HG03442 (cell line): ENCODE measurements around the gene CORT.
"Not testable (repeated sequence)": the region's sequence is repeated elsewhere in the genome, so short reads cannot be mapped to it uniquely, and the experiment has no call there.

Source experiments
- ATAC-seq: cut with Tn5 transposase; IDR thresholded peaks from one replicate; pipeline ENCODE4 v1.9.1; 2021; ENCODE audit warnings: mild to moderate bottlenecking, moderate library complexity; ENCODE audit not compliant: unreplicated experiment

CORT gene

GRCh38 chr1:10474309-10474612, 24.4 kb downstream of the CORT start:
- ATAC-seq = not testable (repeated sequence)

- ATAC-seq = peak; percentile 55
Observed at GRCh38 chr1:10474613-10475507, 25.0 kb downstream of the CORT start, which contains the start of gene PEX14. TSS of gene PEX14 (plus strand) at chr1:10474950. CDS start at chr1:10474967, 17 bp downstream.

- no peak for ATAC-seq
Observed at GRCh38 chr1:10475510-10475909, 25.7 kb downstream of the CORT start.

GRCh38 chr1:10479296-10479695, 29.5 kb downstream of the CORT start:
- no peak for ATAC-seq

GRCh38 chr1:10480614-10481013, 30.8 kb downstream of the CORT start:
- ATAC-seq = no peak

GRCh38 chr1:10484521-10484920, 34.7 kb downstream of the CORT start:
- no peak for ATAC-seq

- ATAC-seq = no peak
Observed at GRCh38 chr1:10489291-10490055, 39.6 kb downstream of the CORT start.

GRCh38 chr1:10490286-10490970, 40.6 kb downstream of the CORT start:
- no peak for ATAC-seq

- no peak for ATAC-seq
Observed at GRCh38 chr1:10494418-10494753, 44.6 kb downstream of the CORT start.

GRCh38 chr1:10494754-10495474, 45.1 kb downstream of the CORT start:
- ATAC-seq = peak; percentile 72

- no peak for ATAC-seq
Observed at GRCh38 chr1:10495475-10495817, 45.6 kb downstream of the CORT start.

- no peak for ATAC-seq
Observed at GRCh38 chr1:10495952-10496351, 46.1 kb downstream of the CORT start.

GRCh38 chr1:10497109-10497508, 47.3 kb downstream of the CORT start:
- ATAC-seq = no peak

GRCh38 chr1:10498231-10498630, 48.4 kb downstream of the CORT start:
- no peak for ATAC-seq
